Activated effector memory CD4-positive, alpha-beta T cell treated with anti-CD3 and anti-CD28 coated beads, Interleukin-2, amount 50 U/mL, for 16 hours (primary cell): ENCODE measurements around the gene RCAN3.
A peak's percentile ranks its signal among the peaks of the same experiment; 100 is the strongest.

Experiments used
- DNase-seq: peaks from one replicate; pipeline ENCODE4 v3.0.0-alpha.2; 2020

The RCAN3 gene

GRCh38 chr1:24551960-24552571 lies 49.4 kb downstream of the RCAN3 start:
- no peak for DNase-seq

GRCh38 chr1:24553931-24554330 lies 51.3 kb downstream of the RCAN3 start:
- DNase-seq, result peak; percentile 55

- DNase-seq, result peak; percentile 46
These were observed 52.1 kb downstream of the RCAN3 start for GRCh38 chr1:24554714-24555113.

- peak; percentile 84 for DNase-seq
These were observed 53.2 kb downstream of the RCAN3 start, which contains the start of gene NCMAP for GRCh38 chr1:24555591-24556413. TSS of gene NCMAP (plus strand) at chr1:24556087. CDS start at chr1:24595431, 39,344 bp downstream.

GRCh38 chr1:24556414-24556795 lies 53.8 kb downstream of the RCAN3 start:
- peak; percentile 58 for DNase-seq

GRCh38 chr1:24557220-24557619 lies 54.6 kb downstream of the RCAN3 start:
- DNase-seq, result peak; percentile 27

- DNase-seq, result peak; percentile 31
These were observed 55.1 kb downstream of the RCAN3 start for GRCh38 chr1:24557711-24558131.

GRCh38 chr1:24558455-24558854 lies 55.8 kb downstream of the RCAN3 start:
- DNase-seq, result peak; percentile 34

GRCh38 chr1:24558902-24559791 lies 56.5 kb downstream of the RCAN3 start:
- peak; percentile 58 for DNase-seq

GRCh38 chr1:24560361-24560760 lies 57.7 kb downstream of the RCAN3 start:
- DNase-seq, result peak; percentile 19

- DNase-seq, result no peak
These were observed 60.0 kb downstream of the RCAN3 start for GRCh38 chr1:24562625-24563024.

GRCh38 chr1:24564695-24565094 lies 62.1 kb downstream of the RCAN3 start:
- no peak for DNase-seq

- no peak for DNase-seq
These were observed 63.7 kb downstream of the RCAN3 start for GRCh38 chr1:24566236-24566867.

GRCh38 chr1:24567792-24568388 lies 65.3 kb downstream of the RCAN3 start:
- DNase-seq, result no peak

- DNase-seq, result no peak
These were observed 65.8 kb downstream of the RCAN3 start for GRCh38 chr1:24568475-24568874.

- DNase-seq, result no peak
These were observed 67.9 kb downstream of the RCAN3 start for GRCh38 chr1:24570265-24571125.

- DNase-seq, result no peak
These were observed 69.7 kb downstream of the RCAN3 start for GRCh38 chr1:24572301-24572700.

GRCh38 chr1:24575905-24576587 lies 73.4 kb downstream of the RCAN3 start:
- no peak for DNase-seq

- no peak for DNase-seq
These were observed 76.2 kb downstream of the RCAN3 start for GRCh38 chr1:24578846-24579245.

GRCh38 chr1:24580756-24581155 lies 78.1 kb downstream of the RCAN3 start:
- no peak for DNase-seq

GRCh38 chr1:24584171-24584647 lies 81.6 kb downstream of the RCAN3 start:
- no peak for DNase-seq
